ENCODE data around the gene CRISPLD2.

The CRISPLD2 gene

GRCh38 chr16:84841787-84842300, 22.1 kb downstream of the CRISPLD2 start:
- Histone ChIP-seq H3K27me3 (no peaks in the 10 kb centered on the region), H3K9me3 (no peaks in the 10 kb centered on the region), H3K27ac (no peak overlapping the region), H3K4me3 (no peak overlapping the region), H3K36me3 (peaks cover 0 to 44% (median 8%) of the 10 kb centered on the region in 3 donors), H3K4me1 (peaks cover 0 to 30% (median 11%) of the 10 kb centered on the region in 4 donors)
- intact Hi-C loops (cut with DNase I; ENCODE audit: low total_unique reads): no loop called here
- DNase-seq: no peak
- no peak for TF ChIP-seq CTCF (IDR thresholded peaks at IDR 0.05)

- peaks cover 0 to 26% (median 9%) of the 10 kb centered on the region in 4 donors for H3K4me1 ChIP-seq
- no peak for DNase-seq
- no peak overlapping the region for H3K27ac ChIP-seq
- intact Hi-C loops (cut with DNase I; ENCODE audit: low total_unique reads): no loop called here
- TF ChIP-seq CTCF (IDR thresholded peaks at IDR 0.05): no peak
- no peaks in the 10 kb centered on the region for H3K27me3 ChIP-seq
- peaks cover 0 to 48% (median 8%) of the 10 kb centered on the region in 3 donors for H3K36me3 ChIP-seq
- H3K4me3 ChIP-seq: no peak overlapping the region
- no peaks in the 10 kb centered on the region for H3K9me3 ChIP-seq
Observed at GRCh38 chr16:84842516-84843148, 22.8 kb downstream of the CRISPLD2 start.

- H3K27ac ChIP-seq: no peak overlapping the region
- no peak overlapping the region for H3K4me3 ChIP-seq
- intact Hi-C loops (cut with DNase I; ENCODE audit: low total_unique reads): no loop called here
- H3K27me3 ChIP-seq: no peaks in the 10 kb centered on the region
- H3K4me1 ChIP-seq: peaks cover 0 to 19% (median 7%) of the 10 kb centered on the region in 4 donors
- no peaks in the 10 kb centered on the region for H3K9me3 ChIP-seq
- no peak for TF ChIP-seq CTCF (IDR thresholded peaks at IDR 0.05)
- peaks cover 0 to 50% (median 7%) of the 10 kb centered on the region in 3 donors for H3K36me3 ChIP-seq
- DNase-seq: no peak
Observed at GRCh38 chr16:84843149-84844048, 23.6 kb downstream of the CRISPLD2 start.

GRCh38 chr16:84844049-84844350, 24.2 kb downstream of the CRISPLD2 start:
- peaks cover 0 to 46% (median 1%) of the 10 kb centered on the region in 3 donors for H3K36me3 ChIP-seq
- H3K27me3 ChIP-seq: no peaks in the 10 kb centered on the region
- H3K9me3 ChIP-seq: no peaks in the 10 kb centered on the region
- intact Hi-C loops (cut with DNase I; ENCODE audit: low total_unique reads): no loop called here
- DNase-seq: no peak
- no peak overlapping the region for H3K27ac ChIP-seq
- TF ChIP-seq CTCF (IDR thresholded peaks at IDR 0.05): no peak
- no peak overlapping the region for H3K4me3 ChIP-seq
- peaks cover 0 to 13% (median 5%) of the 10 kb centered on the region in 4 donors for H3K4me1 ChIP-seq

GRCh38 chr16:84844559-84845495, 25.0 kb downstream of the CRISPLD2 start:
- intact Hi-C loops (cut with DNase I; ENCODE audit: low total_unique reads): no loop called here
- Histone ChIP-seq H3K36me3 (peaks cover 0 to 38% (median 0%) of the 10 kb centered on the region in 3 donors), H3K9me3 (no peaks in the 10 kb centered on the region), H3K4me3 (no peak overlapping the region), H3K27ac (no peak overlapping the region), H3K27me3 (no peaks in the 10 kb centered on the region), H3K4me1 (peaks cover 0 to 8% (median 4%) of the 10 kb centered on the region in 4 donors)
- no peak for TF ChIP-seq CTCF (IDR thresholded peaks at IDR 0.05)
- DNase-seq: no peak
